ENCODE data around the gene RTEL1. TPM values are rescaled to one million over a fixed set of nuclear protein-coding genes. Genes with fewer than 3 reads are reported as not detected.
A peak's percentile ranks its signal among the peaks of the same experiment; 100 is the strongest.

The RTEL1 gene
- total RNA-seq, 2 donors from 2014 or later: 7.3 to 50.4 TPM

- H3K9me3 ChIP-seq: no peaks in the 10 kb centered on the region
- H3K4me3 ChIP-seq: no peak overlapping the region
- no peak overlapping the region for H3K27ac ChIP-seq
- ATAC-seq: no peak
- peaks cover 0 to 3% of the 10 kb centered on the region in 2 donors for H3K36me3 ChIP-seq (replicated peaks in 1 of 2; ENCODE audit: insufficient read depth in 1 of 2, low read depth in 2 of 2)
- TF ChIP-seq POLR2A (IDR thresholded peaks at IDR 0.05) (no peak), CTCF (IDR thresholded peaks at IDR 0.05) (no peak)
- H3K4me1 ChIP-seq: peaks cover 36% of the 10 kb centered on the region
- intact Hi-C loops (cut with DNase I): loop anchor here (5.0 kb wide), 1 partner anchor 35 kb away; the partner anchor contains the start of genes LIME1 and SLC2A4RG
- no peaks in the 10 kb centered on the region for H3K27me3 ChIP-seq
- peak in 2 of 4 donors; percentile 1 to 12 for DNase-seq
- WGBS, 2 donors: 90 to 91% methylated on average over 11 to 16 of the region's 16 CpGs
These were observed 44.0 kb downstream of the RTEL1 start for GRCh38 chr20:63702036-63702665.

DNA sequence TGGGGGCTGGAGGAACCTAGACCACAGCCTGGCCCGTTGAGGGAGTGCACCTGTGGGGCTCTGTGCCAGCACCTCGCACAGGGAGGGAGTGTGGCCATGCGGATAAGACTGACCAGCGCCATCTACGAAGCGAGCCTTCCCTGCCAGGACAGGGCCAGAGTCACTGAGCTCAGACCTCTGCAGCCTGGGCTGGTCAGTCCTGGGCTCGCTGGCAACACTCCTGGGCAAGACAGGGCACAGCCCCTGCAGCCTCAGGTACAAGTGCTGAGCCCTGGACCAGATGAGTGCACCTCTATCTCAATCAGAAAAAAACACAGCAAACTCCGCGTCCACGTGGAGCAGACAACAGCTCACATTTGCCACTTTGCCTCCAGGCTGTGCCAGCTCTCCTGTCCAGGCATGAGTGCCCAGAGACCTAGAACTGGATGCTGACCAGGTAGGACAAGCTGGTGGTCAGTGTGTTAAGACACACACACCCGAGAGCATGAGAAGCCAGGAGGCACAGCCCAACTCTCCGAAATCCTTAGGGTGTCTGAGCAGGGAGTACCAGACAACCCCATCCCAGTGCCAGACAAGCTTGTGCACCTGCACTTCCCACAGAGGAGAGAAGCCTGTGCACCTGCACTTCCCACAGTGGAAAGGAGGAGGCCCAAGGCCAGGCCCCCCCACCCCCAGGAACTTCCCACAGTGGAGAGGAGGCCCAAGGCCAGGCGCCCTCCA, 44.8 kb downstream of the RTEL1 start:
- Histone ChIP-seq H3K4me3 (no peak overlapping the region), H3K9me3 (no peaks in the 10 kb centered on the region), H3K36me3 (replicated peaks in 1 of 2; ENCODE audit: insufficient read depth in 1 of 2, low read depth in 2 of 2) (peaks cover 0 to 3% of the 10 kb centered on the region in 2 donors), H3K27me3 (no peaks in the 10 kb centered on the region), H3K27ac (no peak overlapping the region), H3K4me1 (peaks cover 28% of the 10 kb centered on the region)
- ATAC-seq: no peak
- TF ChIP-seq CTCF (IDR thresholded peaks at IDR 0.05) (no peak), POLR2A (IDR thresholded peaks at IDR 0.05) (no peak)
- intact Hi-C loops (cut with DNase I): loop anchor here (5.0 kb wide), 1 partner anchor 34 kb away; the partner anchor contains the start of genes LIME1 and SLC2A4RG
- WGBS, 2 donors: 64 to 71% methylated on average over 12 to 13 of the region's 13 CpGs
- peak in 2 of 4 donors; percentile 2 to 6 for DNase-seq

GRCh38 chr20:63703471-63703975, 45.4 kb downstream of the RTEL1 start:
- no peaks in the 10 kb centered on the region for H3K27me3 ChIP-seq
- 88% methylated on average over 11 of the region's 15 CpGs; no CpG with 5 or more reads in 1 of the 2 donors for WGBS, 2 donors
- peak in 1 of 4 donors; percentile 1 for DNase-seq
- peaks cover 26% of the 10 kb centered on the region for H3K4me1 ChIP-seq
- ATAC-seq: no peak
- H3K27ac ChIP-seq: no peak overlapping the region
- TF ChIP-seq POLR2A (IDR thresholded peaks at IDR 0.05): no peak
- peaks cover 0 to 3% of the 10 kb centered on the region in 2 donors for H3K36me3 ChIP-seq (replicated peaks in 1 of 2; ENCODE audit: insufficient read depth in 1 of 2, low read depth in 2 of 2)
- intact Hi-C loops (cut with DNase I): loop anchor here (5.0 kb wide), 1 partner anchor 34 kb away; the partner anchor contains the start of genes LIME1 and SLC2A4RG
- no peak overlapping the region for H3K4me3 ChIP-seq
- no peaks in the 10 kb centered on the region for H3K9me3 ChIP-seq

DNA sequence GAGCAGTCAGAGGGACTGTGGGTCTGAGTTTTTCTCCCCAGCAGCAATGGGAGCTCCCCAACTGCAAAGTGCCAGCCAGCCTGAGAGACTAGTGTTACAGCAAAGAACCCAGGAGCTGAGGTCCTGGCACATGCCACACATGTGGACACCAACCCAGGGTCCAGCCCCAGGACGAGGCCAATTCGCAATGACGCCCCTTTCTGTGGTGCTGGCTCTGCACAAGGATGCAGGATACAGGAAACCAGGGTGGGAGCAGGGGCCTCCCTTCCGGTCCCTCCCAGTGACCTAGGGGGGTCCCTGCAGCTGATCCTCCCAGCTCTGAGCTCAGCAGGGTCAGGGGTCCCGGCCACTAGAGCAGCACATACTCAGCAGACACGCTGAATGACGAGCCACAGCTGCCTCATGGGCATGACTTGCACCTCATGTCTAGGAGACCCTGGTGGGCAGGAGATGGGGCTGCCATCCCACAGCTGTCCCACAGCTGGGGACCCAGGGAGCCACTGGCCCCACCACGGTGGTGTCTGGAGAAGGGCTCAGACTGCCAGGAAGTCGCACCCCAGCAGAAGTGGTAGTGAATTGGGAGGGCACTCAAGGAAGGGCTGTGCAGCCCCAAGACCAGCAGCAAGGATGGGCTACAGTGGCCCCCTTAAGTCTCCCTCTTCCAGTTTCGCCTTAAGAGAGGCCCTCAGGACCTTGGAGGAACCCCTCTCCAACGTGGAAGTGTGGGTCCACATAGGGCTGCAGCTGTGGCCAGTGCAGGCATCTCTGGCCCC, 46.0 kb downstream of the RTEL1 start:
- DNase-seq: no peak
- no peak for TF ChIP-seq CTCF (IDR thresholded peaks at IDR 0.05)
- no peak for TF ChIP-seq POLR2A (IDR thresholded peaks at IDR 0.05)
- H3K4me1 ChIP-seq: peaks cover 27% of the 10 kb centered on the region
- no peaks in the 10 kb centered on the region for H3K9me3 ChIP-seq
- H3K36me3 ChIP-seq (replicated peaks in 1 of 2; ENCODE audit: insufficient read depth in 1 of 2, low read depth in 2 of 2): peaks cover 0 to 3% of the 10 kb centered on the region in 2 donors
- H3K27me3 ChIP-seq: no peaks in the 10 kb centered on the region
- no peak for ATAC-seq
- H3K4me3 ChIP-seq: no peak overlapping the region
- no peak overlapping the region for H3K27ac ChIP-seq
- intact Hi-C loops (cut with DNase I): loop anchor here (5.0 kb wide), 1 partner anchor 33 kb away; the partner anchor contains the start of genes LIME1 and SLC2A4RG
- WGBS, 2 donors: 63 to 92% methylated on average over 2 to 11 of the region's 11 CpGs

Measured in body of pancreas (tissue), 4 donors.